HG03108 (cell line): ENCODE data around the gene PRMT2.

Source experiments
- ATAC-seq: cut with Tn5 transposase; IDR thresholded peaks from one replicate; pipeline ENCODE4 v1.9.1; 2021; ENCODE audit warnings: moderate library complexity; ENCODE audit not compliant: unreplicated experiment

The PRMT2 gene

GRCh38 chr21:46639489-46640386, 4.3 kb downstream of the PRMT2 start:
- ATAC-seq: no peak

- no peak for ATAC-seq
These were observed 6.2 kb downstream of the PRMT2 start for GRCh38 chr21:46641656-46642055.

GRCh38 chr21:46643379-46644177, 8.1 kb downstream of the PRMT2 start:
- no peak for ATAC-seq

GRCh38 chr21:46645840-46646239, 10.4 kb downstream of the PRMT2 start:
- ATAC-seq: no peak

- ATAC-seq: no peak
These were observed 11.2 kb downstream of the PRMT2 start for GRCh38 chr21:46646541-46647154.

- no peak for ATAC-seq
These were observed 13.1 kb downstream of the PRMT2 start for GRCh38 chr21:46648539-46648938.

- no peak for ATAC-seq
These were observed 13.9 kb downstream of the PRMT2 start for GRCh38 chr21:46649356-46649755.

GRCh38 chr21:46650476-46651098, 15.1 kb downstream of the PRMT2 start:
- ATAC-seq: no peak

- no peak for ATAC-seq
These were observed 15.6 kb downstream of the PRMT2 start for GRCh38 chr21:46651121-46651520.

GRCh38 chr21:46655230-46655629, 19.8 kb downstream of the PRMT2 start:
- no peak for ATAC-seq

GRCh38 chr21:46656820-46657219, 21.3 kb downstream of the PRMT2 start:
- no peak for ATAC-seq

- no peak for ATAC-seq
These were observed 25.0 kb downstream of the PRMT2 start for GRCh38 chr21:46660505-46660904.

GRCh38 chr21:46661211-46661625, 25.7 kb downstream of the PRMT2 start:
- no peak for ATAC-seq

- no peak for ATAC-seq
These were observed 26.3 kb downstream of the PRMT2 start for GRCh38 chr21:46661642-46662366.

- no peak for ATAC-seq
These were observed 26.8 kb downstream of the PRMT2 start for GRCh38 chr21:46662367-46662654.

GRCh38 chr21:46662765-46663500, 27.5 kb downstream of the PRMT2 start:
- ATAC-seq: no peak

- no peak for ATAC-seq
These were observed 28.3 kb downstream of the PRMT2 start for GRCh38 chr21:46663754-46664153.

- no peak for ATAC-seq
These were observed 29.0 kb downstream of the PRMT2 start for GRCh38 chr21:46664316-46664995.

GRCh38 chr21:46665566-46665965, 30.1 kb downstream of the PRMT2 start:
- no peak for ATAC-seq
